Activated naive CD4-positive, alpha-beta T cell treated with anti-CD3 and anti-CD28 coated beads, Interleukin-2, amount 50 U/mL, for 72 hours (primary cell): ENCODE results near the gene PDS5A. TPM values are rescaled to one million over a fixed set of nuclear protein-coding genes. Genes with fewer than 3 reads are reported as not detected.
"Not testable (repeated sequence)": the region's sequence is repeated elsewhere in the genome, so short reads cannot be mapped to it uniquely, and the experiment has no call there.

Experiments
- ATAC-seq, 2 donors: fragments of 150-1000 bp; cut with Tn5 transposase; 2 replicates each; pipeline ENCODE4 v1.10.0; 2021; ENCODE audit warnings: mild to moderate bottlenecking in 2 of 2, moderate library complexity in 2 of 2
- DNase-seq, 2 donors: peaks; one replicate each; pipeline ENCODE4 v3.0.0; 2021 to 2022; ENCODE audit warnings: low spot score in 2 of 2
- H3K27ac Mint-ChIP-seq, 2 donors: one replicate each; pipeline ENCODE4 v1.8.0; 2022; ENCODE audit warnings: mild to moderate bottlenecking in 2 of 2, mixed read lengths in 2 of 2
- H3K36me3 Mint-ChIP-seq, 2 donors: one replicate each; pipeline ENCODE4 v1.8.0; 2022; ENCODE audit warnings: mixed read lengths in 2 of 2
- H3K9me3 Mint-ChIP-seq, 2 donors: one replicate each; pipeline ENCODE4 v1.8.0; 2022; ENCODE audit warnings: mixed read lengths in 2 of 2
- total RNA-seq, 2 donors: library from RNA; stranded (reverse); gene quantifications; one replicate each; pipeline ENCODE4 v1.2.3, GENCODE V29; 2022

PDS5A gene, protein sequence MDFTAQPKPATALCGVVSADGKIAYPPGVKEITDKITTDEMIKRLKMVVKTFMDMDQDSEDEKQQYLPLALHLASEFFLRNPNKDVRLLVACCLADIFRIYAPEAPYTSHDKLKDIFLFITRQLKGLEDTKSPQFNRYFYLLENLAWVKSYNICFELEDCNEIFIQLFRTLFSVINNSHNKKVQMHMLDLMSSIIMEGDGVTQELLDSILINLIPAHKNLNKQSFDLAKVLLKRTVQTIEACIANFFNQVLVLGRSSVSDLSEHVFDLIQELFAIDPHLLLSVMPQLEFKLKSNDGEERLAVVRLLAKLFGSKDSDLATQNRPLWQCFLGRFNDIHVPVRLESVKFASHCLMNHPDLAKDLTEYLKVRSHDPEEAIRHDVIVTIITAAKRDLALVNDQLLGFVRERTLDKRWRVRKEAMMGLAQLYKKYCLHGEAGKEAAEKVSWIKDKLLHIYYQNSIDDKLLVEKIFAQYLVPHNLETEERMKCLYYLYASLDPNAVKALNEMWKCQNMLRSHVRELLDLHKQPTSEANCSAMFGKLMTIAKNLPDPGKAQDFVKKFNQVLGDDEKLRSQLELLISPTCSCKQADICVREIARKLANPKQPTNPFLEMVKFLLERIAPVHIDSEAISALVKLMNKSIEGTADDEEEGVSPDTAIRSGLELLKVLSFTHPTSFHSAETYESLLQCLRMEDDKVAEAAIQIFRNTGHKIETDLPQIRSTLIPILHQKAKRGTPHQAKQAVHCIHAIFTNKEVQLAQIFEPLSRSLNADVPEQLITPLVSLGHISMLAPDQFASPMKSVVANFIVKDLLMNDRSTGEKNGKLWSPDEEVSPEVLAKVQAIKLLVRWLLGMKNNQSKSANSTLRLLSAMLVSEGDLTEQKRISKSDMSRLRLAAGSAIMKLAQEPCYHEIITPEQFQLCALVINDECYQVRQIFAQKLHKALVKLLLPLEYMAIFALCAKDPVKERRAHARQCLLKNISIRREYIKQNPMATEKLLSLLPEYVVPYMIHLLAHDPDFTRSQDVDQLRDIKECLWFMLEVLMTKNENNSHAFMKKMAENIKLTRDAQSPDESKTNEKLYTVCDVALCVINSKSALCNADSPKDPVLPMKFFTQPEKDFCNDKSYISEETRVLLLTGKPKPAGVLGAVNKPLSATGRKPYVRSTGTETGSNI (N-terminal part only)
- 100 to 1,000 TPM in 1 of 2 donors, 10 to 100 TPM in 1; 95.7 to 105 TPM for total RNA-seq

DNA sequence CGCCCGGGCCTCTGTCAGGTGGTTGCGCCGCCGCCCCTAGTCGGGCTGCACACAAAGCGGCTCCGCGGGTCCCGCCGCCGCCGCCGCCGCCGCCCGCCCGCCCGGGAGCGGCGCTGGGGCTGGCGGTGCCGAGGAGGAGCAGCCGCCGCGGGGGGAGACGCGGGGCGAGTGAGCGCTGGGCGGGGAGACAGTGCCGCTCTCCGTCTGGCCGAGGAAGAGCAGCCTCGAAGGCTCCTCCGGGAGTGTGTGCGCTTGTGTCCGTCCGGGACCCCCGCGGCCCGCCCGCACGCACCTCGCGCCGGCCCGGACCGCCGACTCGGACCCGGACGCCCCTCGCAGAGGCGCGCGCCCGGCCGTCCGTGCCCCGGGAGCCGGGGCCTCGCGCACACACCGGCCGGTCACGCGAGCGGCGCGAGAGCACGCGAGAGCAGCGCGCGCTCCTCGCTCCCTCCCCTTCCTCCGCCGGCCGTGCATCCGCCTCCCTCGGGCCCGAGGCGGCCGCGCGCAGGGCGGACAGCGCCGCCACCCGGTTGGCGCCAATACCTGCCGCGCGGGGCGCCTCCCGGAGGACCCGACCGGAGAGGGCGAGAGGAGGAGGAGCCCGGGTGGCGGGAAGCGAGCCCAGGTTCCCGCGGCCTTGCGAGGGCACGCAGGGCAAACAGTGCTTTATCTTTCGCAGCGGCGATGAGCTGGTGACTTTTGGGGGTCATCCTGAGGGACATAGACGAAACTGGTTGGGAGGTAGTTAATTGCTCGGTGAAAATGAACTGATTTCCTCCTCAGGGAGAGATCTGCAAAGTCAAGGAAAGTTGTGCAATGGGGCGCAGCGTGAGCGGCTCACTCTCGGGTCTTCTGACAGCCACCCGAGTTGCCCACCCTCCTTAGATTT lies at the start of gene PDS5A:
PDS5A (minus strand) TSS at position 423 of the 889 bp plus-strand sequence. CDS start 1,334 bp downstream, outside the sequence.
- H3K36me3 Mint-ChIP-seq = peaks cover 15 to 33% of the 10 kb centered on the region in 2 donors
- peak within 1 kb of the TSS; percentile 93 to 99 for H3K27ac Mint-ChIP-seq
- no peaks in the 10 kb centered on the region for H3K9me3 Mint-ChIP-seq
- DNase-seq (peak; percentile 94 to 96), ATAC-seq (peak; percentile 86 to 88)

DNA sequence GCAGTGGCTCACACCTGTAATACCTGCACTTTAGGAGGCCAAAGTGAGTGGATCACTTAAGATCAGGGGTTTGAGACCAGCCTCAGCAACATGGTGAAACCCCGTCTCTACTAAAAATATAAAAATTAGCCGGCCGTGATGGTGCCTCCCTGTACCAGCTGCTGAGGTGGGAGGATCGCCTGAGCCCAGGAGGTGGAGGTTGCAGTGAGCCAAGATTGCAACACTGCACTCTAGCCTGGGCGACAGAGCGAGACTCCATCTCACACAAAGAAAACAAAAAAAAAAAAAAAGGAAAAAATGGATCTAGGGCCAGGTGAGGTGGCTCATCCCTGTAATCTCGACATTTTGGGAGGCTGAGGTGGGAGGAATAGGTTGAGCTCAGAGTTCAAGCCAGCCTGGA lies 46.3 kb upstream of the PDS5A start:
- not testable (repeated sequence) for DNase-seq, ATAC-seq, H3K9me3 Mint-ChIP-seq, H3K27ac Mint-ChIP-seq, H3K36me3 Mint-ChIP-seq

DNA sequence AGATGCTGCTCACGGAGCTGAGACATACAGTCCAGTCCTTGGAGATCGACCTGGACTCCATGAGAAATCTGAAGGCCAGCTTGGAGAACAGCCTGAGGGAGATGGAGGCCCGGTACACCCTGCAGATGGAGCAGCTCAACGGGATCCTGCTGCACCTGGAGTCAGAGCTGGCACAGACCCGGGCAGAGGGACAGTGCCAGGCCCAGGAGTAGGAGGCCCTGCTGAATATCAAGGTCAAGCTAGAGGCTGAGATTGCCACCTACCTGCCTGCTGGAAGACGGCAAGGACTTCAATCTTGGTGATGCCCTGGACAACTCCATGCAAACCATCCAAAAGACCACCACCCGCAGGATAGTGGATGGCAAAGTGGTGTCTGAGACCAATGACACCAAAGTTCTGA lies 43.4 kb upstream of the PDS5A start:
- H3K36me3 Mint-ChIP-seq, H3K9me3 Mint-ChIP-seq, H3K27ac Mint-ChIP-seq, ATAC-seq, DNase-seq: not testable (repeated sequence)

DNA sequence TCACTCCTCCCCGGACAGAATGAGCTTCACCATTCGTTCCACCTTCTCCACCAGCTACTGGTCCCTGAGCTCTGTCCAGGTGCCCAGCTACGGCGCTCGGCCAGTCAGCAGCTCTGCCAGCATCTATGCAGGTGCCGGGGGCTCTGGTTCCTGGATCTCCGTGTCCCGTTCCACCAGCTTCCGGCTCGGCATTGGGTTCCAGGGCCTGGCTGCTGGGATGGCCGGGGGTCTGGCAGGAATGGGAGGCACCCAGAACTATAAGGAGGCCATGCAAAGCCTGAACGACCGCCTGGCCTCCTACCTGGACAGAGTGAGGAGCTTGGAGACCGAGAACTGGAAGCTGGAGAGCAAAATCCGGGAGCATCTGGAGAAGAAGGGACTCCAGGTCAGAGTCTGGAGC lies 42.5 kb upstream of the PDS5A start:
- Mint-ChIP-seq H3K9me3 (peaks cover 0 to 4% of the 10 kb centered on the region in 2 donors), H3K36me3 (no peaks in the 10 kb centered on the region), H3K27ac (no peak overlapping the region)
- ATAC-seq (no peak), DNase-seq (no peak)

DNA sequence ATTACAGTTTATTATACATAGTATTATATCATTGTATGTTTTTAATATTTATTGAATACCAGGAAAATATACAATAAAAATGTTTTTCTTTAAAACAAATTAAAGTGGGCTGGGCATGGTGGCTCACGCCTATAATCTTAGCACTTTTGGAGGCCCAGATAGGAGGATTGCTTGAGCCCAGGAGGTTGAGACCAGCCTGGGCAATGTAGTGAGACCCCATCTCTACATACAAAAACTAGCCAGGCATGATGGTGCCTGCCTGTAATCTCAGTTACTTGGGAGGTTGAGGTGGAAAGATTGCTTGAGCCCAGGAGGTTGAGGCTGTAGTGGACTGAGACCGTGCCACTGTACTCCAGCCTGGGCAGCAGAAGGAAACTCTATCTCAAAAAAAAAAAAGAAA lies 38.3 kb upstream of the PDS5A start:
- H3K9me3 Mint-ChIP-seq = peaks cover 0 to 4% of the 10 kb centered on the region in 2 donors
- no peak for ATAC-seq
- no peak overlapping the region for H3K27ac Mint-ChIP-seq
- DNase-seq = no peak
- no peaks in the 10 kb centered on the region for H3K36me3 Mint-ChIP-seq

DNA sequence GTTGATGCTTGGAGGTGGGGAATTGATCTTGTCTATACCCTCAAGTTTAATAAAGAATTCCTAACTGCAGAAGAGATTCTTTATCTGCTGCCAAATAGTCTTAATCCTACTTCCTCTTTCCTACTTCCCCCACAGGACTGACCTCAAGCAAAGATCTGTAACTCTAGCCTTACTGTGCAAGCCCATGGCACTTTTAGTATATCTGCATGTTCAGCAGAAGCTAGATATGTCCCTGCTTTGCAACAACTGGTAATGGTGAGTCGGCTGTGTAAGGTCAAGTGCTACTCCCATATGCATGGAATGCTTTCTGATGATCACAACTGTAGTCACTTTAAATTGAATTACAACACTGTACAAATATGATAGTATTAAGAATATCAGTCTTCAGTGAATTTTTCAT lies 26.3 kb upstream of the PDS5A start:
- Mint-ChIP-seq H3K9me3 (no peaks in the 10 kb centered on the region), H3K36me3 (no peaks in the 10 kb centered on the region), H3K27ac (no peak overlapping the region)
- ATAC-seq (no peak), DNase-seq (no peak)

DNA sequence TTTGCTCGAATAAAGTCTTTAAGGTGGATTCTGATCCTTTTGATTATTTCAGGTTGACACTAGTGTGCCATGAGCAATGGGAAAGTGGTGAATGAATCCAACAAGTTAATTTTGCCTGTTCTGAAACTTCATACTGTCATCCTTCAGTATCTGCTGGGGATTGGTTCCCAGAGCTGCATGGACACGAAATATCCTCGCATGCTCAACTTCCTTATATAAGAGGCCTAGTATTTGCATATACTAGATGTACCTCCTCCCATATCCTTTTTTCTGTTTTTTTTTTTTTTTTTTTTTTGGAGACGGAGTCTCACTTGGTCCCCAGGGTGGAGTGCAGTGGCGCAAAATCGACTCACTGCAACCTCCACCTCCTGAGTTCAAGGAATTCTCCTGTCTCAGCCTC lies 23.0 kb upstream of the PDS5A start:
- ATAC-seq (no peak), DNase-seq (no peak)
- Mint-ChIP-seq H3K27ac (no peak overlapping the region), H3K36me3 (no peaks in the 10 kb centered on the region), H3K9me3 (no peaks in the 10 kb centered on the region)

DNA sequence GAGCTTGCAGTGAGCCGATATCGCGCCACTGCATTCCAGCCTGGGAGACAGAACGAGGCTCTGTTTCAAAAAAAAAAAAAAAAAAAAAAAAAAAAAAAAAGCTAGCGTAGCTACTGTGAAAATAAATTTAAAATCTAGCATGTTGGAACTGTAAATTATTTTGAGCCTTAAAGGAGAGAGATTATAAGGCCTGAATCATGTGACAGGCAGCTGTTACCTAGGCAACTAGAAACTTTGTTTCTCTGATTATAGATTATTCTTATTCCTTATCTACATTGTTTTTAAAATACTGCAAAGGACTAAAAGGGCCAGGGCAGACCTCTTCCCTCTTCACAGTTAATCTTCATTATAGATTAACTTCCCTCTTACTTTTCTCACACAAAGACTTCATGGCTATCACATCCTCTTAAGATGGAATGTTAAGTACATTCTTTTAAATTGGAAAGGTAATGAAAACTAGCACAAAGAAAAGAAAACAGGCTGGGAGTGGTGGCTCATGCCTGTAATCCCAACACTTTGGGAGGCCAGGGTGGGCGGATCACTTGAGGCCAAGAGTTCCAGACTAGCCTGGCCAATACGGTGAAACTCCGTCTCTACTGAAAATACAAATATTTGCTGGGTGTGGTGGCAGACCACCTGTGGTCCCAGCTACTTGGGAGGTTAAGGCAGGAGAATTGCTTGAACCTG lies 21.1 kb upstream of the PDS5A start:
- Mint-ChIP-seq H3K36me3 (no peaks in the 10 kb centered on the region), H3K27ac (peak overlapping the region in 1 of 2 donors; percentile 50), H3K9me3 (no peaks in the 10 kb centered on the region)
- DNase-seq (no peak), ATAC-seq (no peak)

DNA sequence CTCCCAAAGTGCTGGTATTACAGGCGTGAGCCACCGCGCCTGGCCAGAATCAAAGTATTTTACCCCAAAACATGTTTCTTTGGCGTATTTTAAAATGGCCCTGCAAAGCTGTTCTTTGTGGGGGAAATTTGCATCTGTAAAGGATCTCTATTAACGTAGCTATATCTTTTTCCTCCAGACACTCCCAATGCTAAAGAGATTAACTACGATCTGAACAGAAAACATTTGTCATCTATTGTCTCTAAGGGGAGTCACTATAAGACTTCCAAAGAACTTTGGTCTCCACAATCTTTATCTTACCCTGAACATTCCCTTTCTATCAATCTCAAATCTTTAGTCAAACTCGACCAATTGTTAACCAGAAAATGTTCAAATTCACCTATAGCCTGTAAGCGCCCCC lies 19.1 kb upstream of the PDS5A start:
- Mint-ChIP-seq H3K27ac (no peak overlapping the region), H3K9me3 (no peaks in the 10 kb centered on the region), H3K36me3 (no peaks in the 10 kb centered on the region)
- DNase-seq = no peak
- ATAC-seq = no peak

DNA sequence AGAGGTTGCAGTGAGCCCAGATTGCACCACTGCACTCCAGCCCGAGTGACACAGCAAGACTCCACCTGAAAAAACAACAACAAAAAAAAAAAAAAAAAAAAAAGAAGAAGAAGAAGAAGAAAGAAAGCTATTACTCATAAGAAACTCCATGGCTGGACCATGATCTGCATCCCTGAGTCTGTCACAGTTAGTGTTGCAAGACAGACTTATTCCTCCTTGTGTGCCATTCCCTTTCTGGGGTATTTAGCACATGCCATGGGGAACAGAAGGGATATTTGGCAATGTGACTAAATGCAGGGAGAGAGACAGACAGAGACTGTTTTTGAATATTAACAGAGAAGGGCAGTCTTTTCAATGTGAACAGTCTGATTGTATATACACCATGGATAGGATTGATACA lies 16.7 kb upstream of the PDS5A start:
- no peak for ATAC-seq

DNA sequence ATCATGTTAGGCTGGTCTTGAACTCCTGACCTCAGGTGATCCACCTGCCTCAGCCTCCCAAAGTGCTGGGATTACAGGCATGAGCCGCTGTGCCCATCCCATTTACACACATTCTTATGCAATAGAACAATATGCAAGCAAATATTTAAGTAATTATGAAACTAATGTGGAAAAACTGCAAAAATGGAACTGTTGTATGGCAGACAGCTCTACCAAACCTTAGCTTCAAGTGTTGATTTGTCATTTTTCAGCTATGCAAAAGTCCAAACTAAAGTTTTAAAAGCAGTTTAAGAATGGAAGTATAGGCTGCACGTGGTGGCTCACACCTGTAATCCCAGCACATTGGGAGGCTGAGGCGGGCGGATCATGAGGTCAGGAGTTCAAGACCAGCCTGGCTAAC lies 11.7 kb upstream of the PDS5A start:
- DNase-seq, ATAC-seq, H3K27ac Mint-ChIP-seq, H3K36me3 Mint-ChIP-seq, H3K9me3 Mint-ChIP-seq: not testable (repeated sequence)

More for the DNA sequence above, 16.7 kb upstream of the PDS5A start:
- no peak for DNase-seq
- no peaks in the 10 kb centered on the region for H3K36me3 Mint-ChIP-seq
- no peak overlapping the region for H3K27ac Mint-ChIP-seq
- H3K9me3 Mint-ChIP-seq = no peaks in the 10 kb centered on the region

DNA sequence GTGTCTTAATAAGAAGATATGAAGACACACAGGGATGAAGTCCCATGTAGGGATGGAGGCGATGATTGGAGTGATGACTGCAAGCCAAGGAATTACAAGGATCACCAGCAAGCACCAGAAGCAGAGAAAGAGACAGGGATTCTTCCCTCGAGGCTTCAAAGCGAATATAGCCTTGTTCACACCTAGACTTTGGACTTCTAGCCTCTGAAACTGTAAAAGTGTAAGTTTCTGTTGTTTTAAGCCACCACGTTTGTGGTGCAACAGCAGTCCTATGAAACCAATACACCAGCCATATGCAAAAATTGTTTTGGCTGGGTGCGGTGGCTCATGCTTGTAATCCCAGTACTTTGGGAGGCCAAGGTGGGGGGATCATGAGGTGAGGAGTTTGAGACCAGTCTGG lies 9.8 kb upstream of the PDS5A start:
- DNase-seq (no peak), ATAC-seq (no peak)
- Mint-ChIP-seq H3K27ac (no peak overlapping the region), H3K9me3 (no peaks in the 10 kb centered on the region), H3K36me3 (no peaks in the 10 kb centered on the region)

DNA sequence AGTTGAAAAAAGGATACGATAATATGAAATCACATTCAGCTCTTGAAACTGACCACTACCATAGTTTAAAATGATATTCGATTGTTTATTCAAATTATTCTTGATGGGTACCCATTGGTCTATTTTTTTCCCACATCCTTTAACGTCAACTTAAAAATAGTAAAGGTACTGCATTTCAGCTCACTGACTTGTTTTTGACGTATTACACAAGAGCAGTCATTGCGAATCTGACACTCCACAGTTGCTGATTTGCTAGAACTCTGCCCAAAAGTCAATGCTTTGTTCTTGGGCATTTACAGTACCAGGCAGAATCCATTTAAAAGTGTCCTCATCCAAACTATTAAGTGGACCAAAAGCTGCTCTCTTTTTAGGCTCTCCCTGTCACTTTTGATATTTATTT lies 1.2 kb upstream of the PDS5A start:
- no peak for ATAC-seq
- Mint-ChIP-seq H3K36me3 (peaks cover 15 to 24% of the 10 kb centered on the region in 2 donors), H3K27ac (no peak overlapping the region), H3K9me3 (no peaks in the 10 kb centered on the region)
- no peak for DNase-seq

DNA sequence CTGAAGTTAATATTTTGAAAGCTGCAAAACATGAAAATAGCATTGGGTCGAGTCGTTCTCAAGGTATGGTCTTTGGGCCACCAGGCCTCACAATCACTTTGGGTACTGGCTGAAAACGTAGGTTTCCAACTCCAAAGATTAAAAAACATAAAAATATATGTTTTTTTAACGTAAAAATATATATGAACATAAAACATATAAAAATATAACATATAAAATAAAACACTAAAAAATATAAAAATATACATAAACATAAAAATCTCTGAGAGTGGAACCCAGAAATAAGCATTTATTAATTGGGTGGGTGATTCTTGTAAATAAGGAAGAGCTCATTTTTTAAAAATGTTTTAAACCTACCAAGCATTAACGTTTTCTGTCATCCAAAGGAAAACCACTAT lies 666 bp upstream of the PDS5A start:
- Mint-ChIP-seq H3K36me3 (peaks cover 15 to 30% of the 10 kb centered on the region in 2 donors), H3K9me3 (no peaks in the 10 kb centered on the region), H3K27ac (peak overlapping the region; percentile 93 to 99)
- ATAC-seq = no peak
- no peak for DNase-seq

DNA sequence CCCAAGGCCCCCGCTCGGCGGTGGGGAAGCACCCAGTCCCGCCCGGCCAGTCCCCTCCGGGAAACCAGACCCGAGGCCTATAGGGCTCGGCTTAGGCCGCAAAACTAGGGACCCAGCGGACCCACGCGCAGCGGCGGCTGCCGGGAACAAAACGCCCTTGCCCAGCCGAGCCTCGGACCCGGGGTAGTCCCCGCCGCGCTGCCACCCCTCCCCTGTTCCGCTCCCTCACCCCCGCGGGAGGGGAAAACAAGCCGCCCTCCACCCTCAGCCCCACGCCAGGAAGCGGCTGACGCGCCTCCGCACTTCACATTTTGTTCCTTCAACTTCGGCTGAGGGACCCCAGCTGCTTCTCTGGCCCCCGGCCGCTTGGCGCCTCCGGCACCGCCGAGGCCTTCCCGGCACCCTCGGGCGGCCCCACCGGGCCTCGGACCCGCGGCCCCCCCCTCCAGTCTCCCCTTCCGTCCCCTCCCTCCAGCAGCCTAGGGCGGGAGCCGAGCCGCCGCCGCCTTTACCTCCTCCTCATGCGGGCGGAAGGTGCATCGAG lies 694 bp downstream of the PDS5A start:
- ATAC-seq (peak; percentile 30 to 42), DNase-seq (peak; percentile 42 to 75)
- Mint-ChIP-seq H3K36me3 (peaks cover 15 to 33% of the 10 kb centered on the region in 2 donors), H3K27ac (peak overlapping the region; percentile 93 to 96), H3K9me3 (no peaks in the 10 kb centered on the region)
